Measurements from ENCODE around the gene CALN1.

The CALN1 gene

DNA sequence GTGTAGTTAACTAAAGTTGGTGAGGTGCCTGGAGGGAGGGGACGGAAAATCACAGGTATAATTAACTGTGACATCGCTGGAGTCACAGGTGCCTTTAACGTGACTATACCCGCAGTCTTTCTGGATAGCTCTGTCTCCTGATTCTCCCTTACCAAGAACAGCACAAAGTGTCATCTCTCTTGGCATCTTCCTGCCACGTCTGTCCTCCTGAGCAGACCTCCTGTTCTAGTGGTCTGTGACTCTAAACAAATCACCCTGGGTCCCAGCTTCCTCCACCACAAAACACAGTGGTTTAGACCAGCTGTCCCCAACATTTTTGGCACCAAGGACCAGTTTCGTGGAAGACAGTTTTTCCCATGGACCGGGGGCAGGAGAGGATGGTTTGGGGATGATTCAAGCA is 90.5 kb downstream of the CALN1 start:
- DNase-seq = no peak

DNA sequence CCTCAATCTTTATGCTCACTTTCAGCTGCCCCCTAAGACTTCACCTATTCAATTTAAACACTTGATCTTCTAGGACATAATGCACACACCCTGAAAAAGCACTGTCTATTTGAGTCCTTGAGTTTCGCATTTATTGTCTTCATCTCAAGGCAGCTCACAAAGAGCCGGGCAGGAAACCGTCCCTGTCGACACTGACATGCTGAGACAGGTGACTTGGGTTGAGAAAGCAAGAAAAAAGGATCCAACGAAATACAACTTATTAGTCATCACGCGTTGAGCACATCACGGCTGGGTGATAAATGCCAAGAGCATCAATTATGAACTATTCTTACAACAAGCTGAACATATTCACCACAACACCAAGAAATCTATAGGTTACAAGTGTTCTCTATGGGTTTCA is 91.1 kb downstream of the CALN1 start:
- no peak for DNase-seq

DNA sequence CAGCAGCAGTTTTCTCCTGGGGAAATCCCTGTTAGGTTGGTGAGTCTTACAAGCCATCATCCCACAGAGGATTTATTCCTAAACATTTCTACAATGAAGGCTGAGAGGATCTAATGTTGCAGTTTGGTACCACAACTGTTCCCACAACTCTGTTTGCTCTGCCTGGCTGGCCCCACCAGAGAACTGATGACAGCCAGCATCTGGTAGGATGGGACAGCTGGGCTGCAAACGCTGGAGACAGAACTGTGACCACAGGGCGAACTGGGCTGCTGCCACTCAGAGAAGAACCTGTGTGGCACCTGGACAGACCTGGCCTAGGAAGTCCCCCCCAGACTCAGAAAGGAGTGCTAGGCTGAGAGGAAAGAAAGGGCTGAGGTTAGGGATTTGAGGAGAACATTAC is 94.8 kb downstream of the CALN1 start:
- no peak for DNase-seq

DNA sequence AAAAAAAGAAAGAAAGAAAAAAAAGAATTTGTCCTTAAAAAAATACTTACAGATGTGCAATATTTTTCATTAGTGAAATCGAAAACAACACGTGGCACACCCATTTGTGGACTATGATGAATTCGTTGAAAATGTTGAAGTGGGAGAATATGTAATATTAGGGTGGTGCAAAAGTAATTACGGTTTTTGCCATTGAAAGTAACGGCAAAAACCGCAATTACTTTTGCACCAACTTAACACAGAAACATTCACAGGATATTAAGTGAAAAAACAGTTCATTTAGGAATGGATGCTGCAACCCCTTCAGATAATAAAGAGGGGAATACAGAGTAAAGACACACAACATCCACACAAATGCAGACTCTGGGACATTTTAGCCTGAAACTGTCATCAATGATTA is 96.0 kb downstream of the CALN1 start:
- DNase-seq = no peak

DNA sequence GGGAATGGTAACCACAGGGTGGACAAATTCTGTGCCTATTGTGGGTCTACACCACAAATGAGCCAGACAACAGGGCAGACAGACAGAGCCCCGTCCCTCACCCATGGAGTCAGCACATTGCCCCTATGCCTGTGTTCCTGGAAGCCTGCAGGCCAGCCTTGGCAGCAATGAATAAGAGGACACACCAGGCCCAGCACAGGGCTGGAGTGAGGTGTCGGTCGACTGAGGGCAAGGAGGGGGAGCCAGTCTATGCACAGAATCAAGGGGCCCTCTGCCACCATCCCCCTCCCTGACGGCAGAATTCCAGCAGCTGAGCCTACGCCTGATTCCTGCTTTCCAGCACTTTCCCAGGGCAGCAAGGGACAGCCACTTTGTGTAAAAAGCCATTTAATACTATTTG is 98.2 kb downstream of the CALN1 start:
- no peak for DNase-seq

DNA sequence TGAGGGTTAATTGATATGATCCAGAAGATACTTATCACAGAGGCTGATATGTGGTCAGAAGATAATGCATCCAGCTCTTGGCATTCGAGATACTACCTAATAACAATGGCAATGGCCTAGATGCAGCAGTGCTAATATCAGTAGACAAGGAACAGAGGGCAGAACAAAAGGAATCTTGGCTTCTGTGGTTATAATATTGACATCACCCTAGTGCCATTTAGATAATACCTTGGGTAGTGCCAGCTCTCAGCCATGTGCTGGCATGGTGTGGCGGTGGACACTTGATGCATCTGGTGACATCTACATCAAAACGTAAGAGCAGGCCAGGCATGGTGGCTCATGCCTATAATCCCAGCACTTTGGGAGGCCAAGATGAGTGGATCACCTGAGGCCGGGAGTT is 101.8 kb downstream of the CALN1 start:
- no peak for DNase-seq

DNA sequence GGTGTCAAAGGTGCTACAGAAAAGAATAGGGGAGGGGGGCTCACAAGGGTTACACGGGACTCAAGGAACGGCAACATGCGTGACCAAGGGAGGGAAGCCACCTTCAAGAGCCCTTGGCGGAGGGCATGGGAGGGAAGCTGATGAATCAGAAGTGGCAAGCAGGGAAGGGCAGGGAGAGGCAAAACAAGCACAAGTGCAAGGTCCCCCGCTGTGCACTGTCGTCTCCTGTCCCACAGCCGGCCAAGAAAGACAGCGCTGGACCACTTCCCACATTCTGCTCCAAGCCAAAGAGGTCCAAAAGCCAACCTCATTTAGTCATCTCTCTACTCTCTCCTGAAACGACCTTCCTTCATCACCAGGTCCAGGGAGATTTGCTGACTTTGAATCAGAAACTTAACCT is 102.7 kb downstream of the CALN1 start:
- no peak for DNase-seq

DNA sequence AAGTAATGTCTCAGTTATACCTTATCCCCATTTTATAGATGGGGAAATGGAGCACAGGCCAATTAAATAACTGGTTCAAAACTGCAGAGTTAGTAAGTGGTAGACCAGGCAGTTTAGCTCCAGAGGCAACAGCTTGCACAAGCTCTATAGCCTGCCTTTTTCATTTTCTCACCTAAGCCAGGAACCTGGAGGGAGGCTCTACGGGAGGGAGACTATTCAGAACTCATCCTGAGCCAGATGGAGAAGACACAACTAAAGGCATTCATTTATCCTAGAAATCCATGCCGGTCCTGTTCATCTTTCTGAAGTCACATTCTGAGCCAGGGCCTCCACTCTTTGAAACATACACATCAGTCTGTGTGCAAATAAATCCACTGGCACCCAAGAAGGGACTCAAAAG is 103.2 kb downstream of the CALN1 start:
- DNase-seq = no peak

DNA sequence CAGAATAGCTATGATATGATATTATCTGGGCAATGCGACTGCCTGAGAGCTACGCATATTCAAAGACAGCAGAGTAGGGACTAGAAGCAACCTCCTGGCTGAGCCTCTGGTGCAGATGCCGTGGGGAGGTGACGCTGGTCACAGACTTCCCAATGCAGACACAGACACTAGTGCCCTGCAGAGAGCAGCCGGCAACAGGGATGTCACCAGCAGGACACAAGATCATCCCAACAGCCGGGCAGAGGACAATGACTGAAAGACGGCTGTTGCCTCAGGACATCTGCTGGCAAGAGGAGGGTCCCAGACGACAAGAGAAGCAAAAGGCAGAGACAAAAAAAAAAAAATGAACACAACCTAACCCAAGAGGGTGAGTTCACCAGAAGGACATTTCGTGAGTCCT is 104.6 kb downstream of the CALN1 start:
- DNase-seq = no peak

DNA sequence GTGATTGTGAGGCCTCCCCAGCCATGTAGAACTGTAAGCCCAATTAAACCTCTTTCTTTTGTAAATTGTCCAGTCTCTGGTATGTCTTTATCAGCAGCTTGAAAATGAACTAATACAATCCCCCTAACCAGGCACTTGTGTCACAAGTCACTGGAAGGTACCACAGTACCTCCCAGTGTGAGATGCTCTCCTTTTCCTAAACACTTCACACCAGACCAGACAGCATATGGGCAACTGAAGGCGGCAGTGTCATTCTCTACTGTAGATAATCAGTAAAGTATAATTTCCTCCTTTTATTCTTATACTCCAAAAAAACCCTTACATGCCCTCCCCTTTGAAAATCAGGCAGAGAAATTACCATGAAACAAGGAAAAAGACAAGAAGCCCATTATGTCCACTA is 113.2 kb downstream of the CALN1 start:
- no peak for DNase-seq

DNA sequence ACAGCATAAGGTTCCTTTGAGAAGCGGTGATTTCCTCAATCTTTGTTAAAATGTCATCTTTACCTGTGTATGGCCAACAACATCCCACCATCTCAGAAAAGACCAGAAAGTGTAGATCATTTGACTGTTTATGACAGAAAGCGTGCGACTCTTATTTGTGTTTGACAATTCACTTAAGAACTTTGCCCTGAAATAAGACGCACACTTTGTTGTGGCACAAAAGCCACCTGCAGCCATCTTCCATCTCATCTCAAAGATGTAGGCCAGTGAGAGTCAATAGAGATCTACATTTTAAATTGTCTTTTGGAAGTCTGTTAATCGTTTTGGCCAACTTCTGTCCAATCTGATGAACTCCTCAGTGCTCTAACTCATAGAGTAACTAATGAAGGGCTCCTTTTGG is 114.0 kb downstream of the CALN1 start:
- no peak for DNase-seq

DNA sequence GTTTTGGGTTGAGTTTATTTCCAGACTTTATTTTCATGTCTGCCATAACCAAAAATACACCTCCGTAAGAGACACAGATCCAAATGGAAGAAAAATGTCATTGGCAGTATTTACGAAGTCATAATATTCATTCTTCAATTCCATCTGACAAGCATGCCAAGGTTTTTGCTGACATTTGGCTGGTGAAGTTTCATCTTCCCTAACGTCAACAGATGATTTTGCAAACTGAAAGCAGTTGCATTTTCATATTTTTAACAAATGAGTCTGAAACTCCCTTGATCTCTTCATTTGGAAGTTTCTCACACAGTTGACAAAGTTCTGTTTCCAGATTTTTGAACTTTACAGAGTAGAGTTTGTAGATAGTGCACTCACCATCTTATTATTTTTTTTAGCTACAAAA is 114.5 kb downstream of the CALN1 start:
- DNase-seq = no peak

DNA sequence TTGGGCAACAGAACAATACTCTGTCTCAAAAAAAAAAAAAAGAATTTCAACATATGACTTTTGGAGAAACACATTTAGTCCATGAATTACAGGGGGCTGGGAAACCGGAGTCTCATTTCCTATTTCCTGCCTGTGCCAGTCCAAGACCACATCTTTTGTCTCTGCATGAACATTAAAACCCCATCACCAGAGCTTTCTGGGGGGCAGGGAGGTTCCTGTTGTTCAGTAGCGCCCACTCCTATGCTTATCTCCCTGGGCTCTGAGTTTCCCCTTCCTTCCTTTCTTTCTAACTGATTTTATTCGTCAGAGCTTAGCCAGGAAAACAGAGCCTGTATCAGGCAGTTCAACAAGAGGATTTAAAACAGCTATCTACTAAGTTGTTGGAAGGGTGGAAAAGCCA is 119.3 kb downstream of the CALN1 start:
- DNase-seq = no peak

DNA sequence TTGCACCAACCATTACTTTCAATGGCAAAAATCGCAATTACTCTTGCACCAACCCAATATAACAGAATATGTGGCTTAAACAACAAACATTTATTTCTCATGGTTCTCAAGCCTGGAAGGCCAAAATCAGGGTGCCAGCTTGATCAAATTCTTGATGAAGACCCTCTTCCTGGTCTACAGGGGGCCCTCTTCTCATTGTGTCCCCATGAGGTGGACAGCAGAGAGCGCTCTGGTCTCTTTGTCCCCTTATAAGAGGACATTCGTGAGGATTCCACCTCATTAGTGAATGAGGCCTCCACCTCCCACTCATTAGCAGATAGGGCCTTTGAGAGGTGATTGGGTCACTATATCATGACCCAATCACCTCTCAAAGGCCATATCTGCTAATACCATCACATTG is 120.0 kb downstream of the CALN1 start:
- no peak for DNase-seq

DNA sequence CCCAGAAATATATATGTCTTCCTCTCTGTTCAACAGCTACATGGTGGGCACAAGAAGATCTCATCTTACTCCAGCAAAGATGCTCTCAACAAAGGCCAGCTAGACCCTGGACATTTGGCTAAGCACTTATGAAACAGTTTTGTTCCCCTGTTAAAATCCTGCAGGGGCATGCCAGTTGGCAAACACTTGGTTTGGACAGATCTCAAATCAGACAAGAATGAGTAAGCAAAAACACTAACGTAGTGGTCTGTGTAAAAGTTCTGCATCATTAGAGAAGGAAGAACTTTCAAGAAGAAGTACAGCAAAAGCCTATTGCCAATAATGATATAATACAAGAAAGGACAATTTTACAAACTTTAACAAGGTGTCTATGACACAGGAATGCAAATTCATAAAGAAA is 125.6 kb downstream of the CALN1 start:
- no peak for DNase-seq

DNA sequence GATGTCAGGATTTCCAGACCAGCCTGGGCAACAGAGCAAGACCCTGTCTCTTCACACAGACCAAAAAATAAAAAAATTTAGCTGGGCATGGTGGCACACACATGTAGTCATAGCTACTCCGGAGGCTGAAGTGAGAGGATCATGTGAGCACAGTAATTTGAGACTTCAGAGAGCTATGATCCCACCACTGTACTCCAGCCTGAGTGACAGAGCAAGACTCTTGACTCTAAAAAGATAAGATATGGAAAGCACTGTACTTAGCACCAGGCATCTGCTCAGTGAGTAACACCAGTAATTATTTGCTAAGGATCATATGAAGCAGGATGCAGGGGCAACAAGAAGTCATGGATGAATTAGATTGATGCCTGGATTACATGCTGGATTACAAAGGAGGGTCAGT is 128.8 kb downstream of the CALN1 start:
- no peak for DNase-seq

DNA sequence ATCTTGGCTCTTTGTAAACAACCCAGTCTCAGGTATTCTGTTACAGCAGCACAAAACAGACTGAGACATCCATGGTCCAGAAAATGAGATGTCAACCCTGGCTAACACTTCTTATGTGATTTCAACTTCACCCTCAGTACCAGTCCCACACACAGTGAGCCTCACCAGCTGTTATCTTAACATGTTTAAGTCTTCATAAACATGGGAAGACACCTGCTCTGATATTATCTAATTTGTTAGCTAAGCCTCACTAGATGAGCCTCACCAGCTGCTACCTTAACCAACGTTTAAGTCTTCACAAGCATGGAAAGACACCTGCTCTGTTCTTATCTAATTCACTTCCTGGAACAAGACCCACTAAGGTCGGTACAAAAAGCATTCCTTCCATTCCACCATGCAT is 130.8 kb downstream of the CALN1 start:
- no peak for DNase-seq

DNA sequence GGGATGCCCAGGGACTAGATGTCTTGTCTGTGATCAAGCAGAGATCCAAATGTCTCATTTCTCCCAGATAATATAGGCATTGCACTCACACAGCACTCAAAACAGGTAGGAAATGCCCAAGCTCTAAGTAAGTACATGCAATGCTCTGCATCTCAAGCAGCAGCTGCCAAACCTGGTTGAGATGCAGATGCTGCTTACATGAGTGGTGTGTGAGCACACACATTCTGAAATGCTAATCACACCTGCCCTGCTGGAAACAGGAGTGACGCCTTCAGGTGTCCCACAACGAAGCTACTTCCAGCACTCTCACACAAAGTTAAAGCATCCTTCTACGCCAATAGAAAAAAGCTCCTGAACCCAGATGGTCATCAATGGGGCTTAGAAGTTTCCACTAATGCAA is 132.9 kb downstream of the CALN1 start:
- DNase-seq = no peak

DNA sequence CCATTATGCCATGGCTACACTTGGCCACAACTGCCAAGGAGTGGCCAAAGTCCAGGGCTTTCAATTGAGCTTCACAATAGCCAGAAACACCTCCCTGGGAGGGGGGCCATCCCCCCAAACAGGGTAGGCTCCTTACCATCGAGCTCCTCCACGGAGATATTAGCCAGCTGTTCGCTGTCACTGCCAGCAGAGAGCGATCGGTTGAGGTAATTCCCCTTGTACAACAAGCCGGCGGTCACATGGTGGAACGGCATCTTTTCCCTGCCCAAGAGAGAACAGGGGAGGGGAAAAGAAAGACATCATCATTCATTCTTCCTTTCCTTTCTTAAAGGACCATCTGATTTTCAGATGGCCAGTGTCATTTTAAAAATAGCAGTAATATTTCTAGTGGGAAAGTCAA is 133.6 kb downstream of the CALN1 start:
- DNase-seq = no peak

DNA sequence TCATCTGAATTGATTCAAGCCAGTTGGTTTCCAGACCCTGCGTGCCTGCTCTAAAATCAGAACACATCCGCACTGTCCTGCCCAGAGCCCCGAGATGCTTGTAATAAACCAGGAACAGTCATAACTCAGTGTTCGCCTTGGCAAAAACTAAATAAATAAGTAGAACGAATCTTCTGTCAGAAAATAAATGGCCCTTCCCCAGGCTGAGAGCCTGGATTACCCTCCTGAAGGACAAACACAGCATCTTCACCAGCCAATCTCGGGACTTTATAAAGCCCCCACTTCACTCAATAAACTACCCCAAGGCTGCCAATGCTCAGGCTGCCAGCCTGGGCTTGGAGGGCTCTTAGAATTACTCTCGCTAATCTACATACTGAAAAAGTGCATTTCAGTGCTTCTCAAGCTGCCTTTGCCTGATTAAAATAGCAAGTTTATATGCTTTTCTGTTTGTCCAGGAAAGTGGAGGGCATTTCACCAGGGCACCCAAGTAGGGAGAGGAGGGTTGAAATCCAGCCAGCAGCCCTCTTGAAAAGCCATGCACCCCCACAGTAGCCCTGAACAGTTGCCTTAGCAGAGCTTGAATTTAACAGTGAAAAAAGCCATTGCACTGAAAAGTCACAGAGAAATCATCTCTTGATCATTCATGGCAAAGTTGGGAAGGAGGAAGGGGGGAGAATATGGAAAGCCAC is 136.6 kb downstream of the CALN1 start:
- no peak for DNase-seq

DNA sequence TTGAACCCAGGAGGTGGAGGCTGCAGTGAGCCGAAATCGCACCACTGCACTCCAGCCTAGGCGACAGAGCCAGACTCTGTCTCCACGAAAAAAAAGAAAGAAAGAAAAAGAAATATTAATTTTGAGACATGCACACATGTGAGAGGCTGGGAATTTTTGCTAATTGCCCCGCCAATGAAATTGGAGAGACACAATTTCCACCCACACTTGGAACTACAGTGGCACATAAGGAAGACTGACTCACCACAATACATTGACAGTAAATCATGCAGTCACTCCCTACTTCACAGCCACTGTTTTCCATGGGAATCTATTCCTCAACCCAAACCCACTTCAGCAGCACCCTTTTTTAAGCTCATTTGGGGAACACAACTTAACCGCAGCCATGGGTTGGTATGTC is 139.7 kb downstream of the CALN1 start:
- no peak for DNase-seq

DNA sequence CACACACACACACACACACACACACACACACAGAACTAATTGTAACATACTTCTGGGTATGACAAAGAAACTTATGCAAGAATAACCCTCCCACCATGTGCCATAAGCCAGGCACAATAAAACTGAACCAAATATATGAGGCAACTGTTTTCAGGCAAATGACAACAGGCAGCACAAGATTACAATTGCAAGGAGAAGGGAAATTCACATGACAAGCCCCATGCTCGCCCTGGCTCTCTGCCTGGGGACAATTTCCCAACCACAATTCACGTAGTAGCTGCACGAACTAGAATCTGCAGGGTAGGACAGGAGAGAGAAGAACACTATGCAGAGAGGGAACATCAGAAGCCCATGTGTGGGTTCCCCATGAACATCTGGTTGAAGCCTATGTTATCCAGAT is 143.3 kb downstream of the CALN1 start:
- DNase-seq = no peak

DNA sequence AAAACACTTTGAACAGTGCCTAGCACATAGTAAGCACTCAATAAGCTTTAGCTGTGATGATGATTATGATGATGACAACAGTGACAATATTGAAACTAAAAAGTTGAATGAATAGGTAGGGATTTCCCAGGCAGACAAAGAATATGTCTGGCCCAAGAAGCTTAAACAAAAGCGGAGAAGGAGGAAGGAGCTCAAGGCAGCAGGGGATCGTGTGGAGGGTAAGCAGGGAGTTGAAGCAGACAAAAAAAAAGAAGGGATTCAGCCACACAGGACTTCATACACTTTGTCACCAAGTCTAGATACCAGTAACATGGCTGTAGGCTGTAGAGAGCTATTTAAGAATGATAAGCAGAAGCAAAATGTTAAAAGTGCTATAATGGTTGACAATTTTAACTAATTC is 144.0 kb downstream of the CALN1 start:
- DNase-seq = no peak

DNA sequence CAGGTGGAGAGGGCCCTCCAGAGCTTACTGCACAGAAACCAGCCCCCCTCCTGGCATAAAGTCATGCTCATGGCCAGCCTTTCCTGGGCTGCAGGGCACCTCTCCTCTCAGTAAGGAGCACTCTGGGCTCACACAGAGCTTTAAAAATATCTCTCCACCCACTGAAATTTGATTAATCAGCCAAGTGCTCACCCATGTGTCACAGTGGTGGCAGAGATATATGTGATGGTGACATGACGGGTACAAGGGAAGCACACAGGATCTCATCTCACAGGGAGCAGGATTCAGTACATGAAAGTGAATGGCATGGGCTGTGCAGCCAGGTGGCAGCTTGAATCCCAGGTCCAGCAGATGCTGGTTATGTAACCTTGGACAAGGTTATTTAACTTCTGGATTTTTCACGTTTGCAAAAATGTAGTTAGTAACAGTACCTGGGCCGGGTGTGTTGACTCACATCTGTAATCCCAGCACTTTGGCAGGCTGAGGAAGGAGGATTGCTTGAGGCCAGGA is 144.8 kb downstream of the CALN1 start:
- DNase-seq = no peak

DNA sequence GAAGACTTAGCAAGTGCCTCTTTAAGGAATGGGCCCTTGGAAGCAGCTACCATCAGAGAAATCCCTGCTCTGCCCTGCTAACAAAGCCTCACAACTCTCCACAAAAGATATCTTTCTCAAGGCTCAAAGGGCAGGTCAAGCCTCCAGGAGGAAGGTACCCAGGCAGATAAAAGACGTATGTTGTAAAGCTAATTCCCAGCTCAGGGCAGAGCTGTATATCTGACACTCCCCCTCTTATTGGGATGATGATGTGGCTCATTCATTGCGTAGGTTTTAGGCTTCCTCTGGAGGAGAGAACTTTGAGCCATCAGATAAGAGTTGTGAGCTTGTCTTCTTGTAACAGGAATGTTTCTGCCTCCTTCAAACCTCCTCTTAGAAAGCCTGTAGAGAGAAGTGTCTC is 145.4 kb downstream of the CALN1 start:
- no peak for DNase-seq

Data from NCI-H1105 (cell line).